Prostate gland (tissue), 2 donors: ENCODE results near the gene TMEM94.

Source experiments
- CTCF ChIP-seq, 4 experiments: fragments of 200-600 bp in 2 of 4; fragments of 450-650 bp in 2 of 4; sonication (generic) in 2 of 4; IDR thresholded peaks; 1 replicate in 3 of 4; 2 replicates in 1 of 4; pipeline ENCODE4 v1.5.1; 2016 to 2019; ENCODE audit warnings: antibody characterized with exemption in 4 of 4, mild to moderate bottlenecking in 2 of 4, moderate library complexity in 2 of 4
- POLR2A ChIP-seq: fragments of 450-650 bp; IDR thresholded peaks from one replicate; pipeline ENCODE4 v1.6.1; 2016; ENCODE audit warnings: antibody characterized with exemption, mild to moderate bottlenecking
- POLR2AphosphoS5 ChIP-seq: sonication (generic); formaldehyde crosslinking; IDR thresholded peaks from one replicate; pipeline ENCODE4 v1.6.1; 2017; ENCODE audit warnings: antibody characterized with exemption

- TF ChIP-seq CTCF (IDR thresholded peaks at IDR 0.05), result no peak
- no peak for TF ChIP-seq POLR2A
- no peak for TF ChIP-seq POLR2AphosphoS5
Observed at GRCh38 chr17:75502072-75502720, 45.8 kb downstream of the TMEM94 start.
